HepG2 (cell line): ENCODE measurements around the gene RSPRY1. TPM values are rescaled to one million over a fixed set of nuclear protein-coding genes. Genes with fewer than 3 reads are reported as not detected.

ENCODE experiments used
- ATAC-seq: fragments of 200-7000 bp; cut with Tn5 transposase; 3 replicates; pipeline ENCODE4 v1.9.1; 2020; ENCODE audit warnings: mild to moderate bottlenecking, moderate library complexity
- BruUV-seq: library from RNA; stranded (reverse); fragments of 400-500 nt; replicated peaks from 2 replicates; lab custom pipeline; 2021; lab: Mats Ljungman, UMichigan
- CTCF ChIA-PET: fragments of 300-600 bp; formaldehyde crosslinking; extraction: SDS; loops from one replicate; lab custom pipeline; 2021; ENCODE audit warnings: low total read pairs, inconsistent platforms, low intra/inter-chr PET ratio; lab: Yijun Ruan, JAX
- POLR2A ChIA-PET: fragments of 350-600 bp; sonication (Branson Sonifier 250); formaldehyde crosslinking; loops from one replicate; lab custom pipeline; 2020; ENCODE audit warnings: antibody characterized with exemption, inconsistent platforms; lab: Yijun Ruan, JAX
- DNase-seq: peaks from one replicate; pipeline ENCODE4 v3.0.0-alpha.2; 2015; ENCODE audit warnings: low spot score
- FAIRE-seq: peaks from 3 replicates; lab custom pipeline; 2011; peaks lifted over from hg19 to GRCh38; lab: Jason Lieb, UNC
- H2AFZ ChIP-seq: one replicate; pipeline ENCODE4 v1.6.1; 2011; ENCODE audit warnings: low read length, inconsistent platforms
- H3K27ac ChIP-seq: fragments of 300-600 bp; 3 replicates; pipeline ENCODE4 v1.8.0; 2011; ENCODE audit warnings: mixed run types, mild to moderate bottlenecking, mixed read lengths, low read length, inconsistent platforms; ENCODE audit not compliant: insufficient read depth; ENCODE audit errors: extremely low read length
- H3K27me3 ChIP-seq, 2 experiments: fragments of 200-600 bp in 1 of 2; 2 replicates in 1 of 2; 3 replicates in 1 of 2; pipeline versions ENCODE4 v1.6.0 to v1.8.0; 2011; ENCODE audit warnings: low read length in 2 of 2, mild to moderate bottlenecking in 2 of 2, moderate library complexity in 2 of 2, inconsistent platforms in 1 of 2; ENCODE audit not compliant: insufficient read depth in 2 of 2, control insufficient read depth in 1 of 2
- H3K36me3 ChIP-seq, 2 experiments: fragments of 200-600 bp in 1 of 2; replicated peaks in 1 of 2; 2 replicates in 1 of 2; 3 replicates in 1 of 2; pipeline versions ENCODE4 v1.5.1 to v1.8.0; 2011; ENCODE audit warnings: low read length in 2 of 2, inconsistent platforms in 1 of 2; ENCODE audit not compliant: insufficient read depth in 2 of 2, control insufficient read depth in 1 of 2
- H3K4me1 ChIP-seq: 2 replicates; pipeline ENCODE4 v1.5.1; 2012; ENCODE audit warnings: low read length, inconsistent platforms; ENCODE audit not compliant: insufficient read depth
- H3K4me2 ChIP-seq: 2 replicates; pipeline ENCODE4 v1.6.0; 2011; ENCODE audit warnings: low read depth, low read length, inconsistent platforms
- H3K4me3 ChIP-seq, 3 experiments: fragments of 200-600 bp in 1 of 3; sonication (generic), shearing (Covaris generic) in 1 of 3; replicated peaks in 1 of 3; 2 replicates each; pipeline ENCODE4 v1.5.1; 2011 to 2016; ENCODE audit warnings: low read length in 3 of 3, inconsistent platforms in 2 of 3, low read depth in 2 of 3, mild to moderate bottlenecking in 2 of 3, control low read depth in 1 of 3, mixed read lengths in 1 of 3; ENCODE audit not compliant: insufficient read depth in 1 of 3
- H3K79me2 ChIP-seq: one replicate; pipeline ENCODE4 v1.6.1; 2011; ENCODE audit warnings: low read length, inconsistent platforms; ENCODE audit not compliant: insufficient read depth
- H3K9ac ChIP-seq: 2 replicates; pipeline ENCODE4 v1.6.0; 2011; ENCODE audit warnings: mild to moderate bottlenecking, low read depth, low read length, inconsistent platforms; ENCODE audit not compliant: insufficient read depth
- H3K9me3 ChIP-seq: 2 replicates; pipeline ENCODE4 v1.5.1; 2012; ENCODE audit warnings: mild to moderate bottlenecking, low read length
- H4K20me1 ChIP-seq: 2 replicates; pipeline ENCODE4 v1.6.0; 2011; ENCODE audit warnings: inconsistent platforms, mild to moderate bottlenecking, low read length, moderate library complexity; ENCODE audit not compliant: insufficient read depth
- ZNF121 ChIP-seq: sonication (generic); formaldehyde crosslinking; IDR thresholded peaks from 2 replicates; pipeline ENCODE4 v1.5.0; 2020; ENCODE audit warnings: mild to moderate bottlenecking, missing genetic modification reagents
- ZNF292 ChIP-seq: sonication (generic); formaldehyde crosslinking; IDR thresholded peaks from 2 replicates; pipeline ENCODE4 v1.8.1; 2022; ENCODE audit warnings: mild to moderate bottlenecking, low read depth, missing genetic modification reagents, borderline replicate concordance
- ZNF777 ChIP-seq: sonication (generic); formaldehyde crosslinking; IDR thresholded peaks from 2 replicates; pipeline ENCODE4 v1.4.0; 2020; ENCODE audit warnings: missing genetic modification reagents
- WGBS: methylation state at CpG from one replicate; pipeline ENCODE4 v1.1.6; 2017; ENCODE audit warnings: low lambda C conversion rate; 5-methylcytosine and 5-hydroxymethylcytosine counted together
- in situ Hi-C: cut with HindIII; loops from 2 replicates; pipeline ENCODE4 v1.10.0; 2017; ENCODE audit warnings: low pct_unique_long_range_greater_than_20kb; ENCODE audit not compliant: extremely low pct_ligation_motif_present
- intact Hi-C: fragments of 100-400 bp; cut with micrococcal nuclease; formaldehyde crosslinking; loops from one replicate; pipeline ENCODE4 v1.10.0; 2022; ENCODE audit not compliant: unreplicated experiment
- polyA plus RNA-seq, 8 experiments: library from polyadenylated mRNA; depleted of rRNA in 3 of 8; stranded (reverse) in 7 of 8; unstranded in 1 of 8; fragments of >200 nt; fragmentation: Illumina TruSeq in 4 of 8; extraction: Trizol in 4 of 8; gene quantifications; 2 replicates each; pipeline versions ENCODE4 v1.2.1 to v1.2.3, GENCODE V29; 2011 to 2016; ENCODE audit warnings: low read depth in 4 of 8, missing spikeins in 1 of 8, mixed read lengths in 1 of 8; ENCODE audit not compliant: insufficient read depth in 1 of 8
- total RNA-seq, 5 experiments: library from RNA; depleted of rRNA; stranded (reverse); fragments of >200 nt; fragmentation: Illumina TruSeq; extraction: Trizol; gene quantifications; 2 replicates each; pipeline ENCODE4 v1.2.3, GENCODE V29; 2016; ENCODE audit warnings: low read depth in 1 of 5
- TF ChIP-seq, protein P1 (sequence below): sonication (generic); formaldehyde crosslinking; IDR thresholded peaks from 2 replicates; pipeline ENCODE4 v1.5.1; 2020; ENCODE audit warnings: missing genetic modification reagents, mild to moderate bottlenecking, borderline replicate concordance

RSPRY1 gene
- total and polyA plus RNA-seq, 2 of the 13 experiments (the other 11 are each of a cell fraction or from before 2014, with no cell fraction given): 53.4 to 61.0 TPM

- TF ChIP-seq, protein P1, sequence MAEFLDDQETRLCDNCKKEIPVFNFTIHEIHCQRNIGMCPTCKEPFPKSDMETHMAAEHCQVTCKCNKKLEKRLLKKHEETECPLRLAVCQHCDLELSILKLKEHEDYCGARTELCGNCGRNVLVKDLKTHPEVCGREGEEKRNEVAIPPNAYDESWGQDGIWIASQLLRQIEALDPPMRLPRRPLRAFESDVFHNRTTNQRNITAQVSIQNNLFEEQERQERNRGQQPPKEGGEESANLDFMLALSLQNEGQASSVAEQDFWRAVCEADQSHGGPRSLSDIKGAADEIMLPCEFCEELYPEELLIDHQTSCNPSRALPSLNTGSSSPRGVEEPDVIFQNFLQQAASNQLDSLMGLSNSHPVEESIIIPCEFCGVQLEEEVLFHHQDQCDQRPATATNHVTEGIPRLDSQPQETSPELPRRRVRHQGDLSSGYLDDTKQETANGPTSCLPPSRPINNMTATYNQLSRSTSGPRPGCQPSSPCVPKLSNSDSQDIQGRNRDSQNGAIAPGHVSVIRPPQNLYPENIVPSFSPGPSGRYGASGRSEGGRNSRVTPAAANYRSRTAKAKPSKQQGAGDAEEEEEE: 0 out of 2 replicates have a peak, but pooled peaks have one; percentile 4
Observed at GRCh38 chr16:57245472-57246113, 59.5 kb downstream of the RSPRY1 start (continued).

DNA sequence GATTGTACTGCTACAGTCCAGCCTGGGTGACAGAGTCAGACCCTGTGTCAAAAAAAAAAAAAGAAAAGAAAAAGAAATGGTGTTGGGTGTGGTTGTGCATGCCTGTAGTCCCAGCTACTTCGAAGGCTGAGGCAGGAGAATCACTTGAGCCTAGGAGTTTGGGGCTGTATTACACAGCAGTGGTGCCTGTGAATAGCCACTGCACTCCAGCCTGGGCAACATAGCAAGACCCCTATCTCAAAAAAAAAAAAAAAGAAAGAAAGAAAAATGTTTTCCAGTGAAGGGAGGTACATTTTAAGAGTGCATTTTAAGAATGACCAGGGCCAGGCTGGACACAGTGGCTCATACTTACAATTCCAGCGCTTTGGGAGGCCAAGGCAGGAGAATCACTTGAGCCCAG, 65.2 kb downstream of the RSPRY1 start:
- 92% methylated on average over 2 of the region's 2 CpGs for WGBS
- Histone ChIP-seq H2AFZ (no peak overlapping the region), H3K4me3 (no peak overlapping the region), H3K9ac (no peak overlapping the region), H4K20me1 (no peaks in the 10 kb centered on the region), H3K4me1 (peaks cover 41% of the 10 kb centered on the region), H3K9me3 (no peaks in the 10 kb centered on the region), H3K4me2 (no peak overlapping the region), H3K27me3 (no peaks in the 10 kb centered on the region), H3K79me2 (no peaks in the 10 kb centered on the region), H3K36me3 (peaks cover 17 to 41% of the 10 kb centered on the region in 2 experiments), H3K27ac (no peak overlapping the region)
- intact Hi-C loops: no loop called here
- DNase-seq (no peak), ATAC-seq (no peak), FAIRE-seq (no peak)
- TF ChIP-seq ZNF121 (CRISPR knock-in tag) (peak; percentile 84), ZNF292 (CRISPR knock-in tag) (no peak), ZNF777 (CRISPR knock-in tag) (0 out of 2 replicates have a peak, but pooled peaks have one; percentile 23)
- ChIA-PET CTCF (no interaction called here), POLR2A (interaction anchor here (1.0 to 2.8 kb wide), 2 partner anchors 29 to 66 kb away, joined by 3 to 20 read pairs; partner anchors contain the start of gene PSME3IP1)
- no TSS peak for BruUV-seq
- in situ Hi-C loops: no loop called here
